Adipose tissue (tissue), 3 donors: ENCODE results near the gene PTPRM. TPM values are rescaled to one million over a fixed set of nuclear protein-coding genes. Genes with fewer than 3 reads are reported as not detected.

Experiments
- H3K27ac ChIP-seq: one replicate; pipeline ENCODE4 v1.5.1; 2013; ENCODE audit warnings: low read depth, low read length
- WGBS, 3 donors: extraction: QIAGEN DNeasy Blood & Tissue Kit; methylation state at CpG; one replicate each; pipeline ENCODE4 v1.1.7; 2013; 5-methylcytosine and 5-hydroxymethylcytosine counted together
- polyA plus RNA-seq, 3 donors: library from polyadenylated mRNA; stranded (reverse); fragments of 200-250 nt; gene quantifications; one replicate each; pipeline ENCODE4 v1.2.3, GENCODE V29; 2013
- donor health status: healthy with polysubstance abuse.
- donor health status: Bipolar disorder and iron deficiency.
- donor health status: healthy.

PTPRM gene
- polyA plus RNA-seq, 3 donors: 20.6 to 106 (median 88.9) TPM

- 37 to 76% (median 45%) methylated on average over 3 of the region's 3 CpGs for WGBS, 3 donors
- H3K27ac ChIP-seq: no peak overlapping the region
Measured at GRCh38 chr18:8290435-8290834, 723.3 kb downstream of the PTPRM start.

DNA sequence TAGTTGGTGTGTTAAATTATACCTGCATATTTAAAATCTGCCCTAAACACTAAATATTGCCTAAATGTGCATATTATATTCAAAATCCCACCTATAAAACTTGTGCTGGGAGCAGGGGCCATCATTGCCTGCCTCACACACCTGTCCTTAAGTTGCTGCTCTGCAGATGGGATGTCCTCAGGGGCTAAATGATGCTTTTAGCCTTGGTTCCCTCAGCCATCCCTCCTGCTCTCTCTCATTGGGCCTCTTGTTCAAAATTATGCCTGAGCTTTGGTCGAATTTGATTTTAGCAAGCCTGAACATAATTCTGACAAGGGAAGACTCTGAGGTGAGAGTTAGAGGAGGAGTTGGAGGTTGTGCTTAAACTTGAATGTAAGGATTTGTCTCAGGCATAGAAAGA lies 723.8 kb downstream of the PTPRM start:
- 65 to 77% (median 74%) methylated on average over 1 of the region's 1 CpG for WGBS, 3 donors
- no peak overlapping the region for H3K27ac ChIP-seq

DNA sequence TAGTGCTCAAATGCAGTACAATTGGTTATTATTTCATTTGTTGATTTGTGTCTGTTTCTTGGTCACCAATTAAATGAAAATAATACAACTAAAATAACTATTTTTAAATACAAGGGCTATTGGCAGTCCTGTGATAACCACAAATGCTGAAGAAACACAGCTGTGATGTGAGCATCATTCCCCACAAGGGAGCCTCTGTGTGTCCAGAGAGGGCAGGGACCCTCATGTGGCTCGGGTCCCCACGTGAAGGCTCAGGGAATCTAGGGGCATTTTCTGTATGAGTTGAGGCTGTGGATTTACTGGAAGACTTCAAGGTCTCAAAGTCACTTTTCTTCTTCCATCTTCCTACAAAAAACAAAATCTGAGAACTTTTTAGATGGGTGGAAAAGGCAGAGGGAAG lies 726.1 kb downstream of the PTPRM start:
- 69 to 78% (median 72%) methylated on average over 2 of the region's 2 CpGs for WGBS, 3 donors
- no peak overlapping the region for H3K27ac ChIP-seq

DNA sequence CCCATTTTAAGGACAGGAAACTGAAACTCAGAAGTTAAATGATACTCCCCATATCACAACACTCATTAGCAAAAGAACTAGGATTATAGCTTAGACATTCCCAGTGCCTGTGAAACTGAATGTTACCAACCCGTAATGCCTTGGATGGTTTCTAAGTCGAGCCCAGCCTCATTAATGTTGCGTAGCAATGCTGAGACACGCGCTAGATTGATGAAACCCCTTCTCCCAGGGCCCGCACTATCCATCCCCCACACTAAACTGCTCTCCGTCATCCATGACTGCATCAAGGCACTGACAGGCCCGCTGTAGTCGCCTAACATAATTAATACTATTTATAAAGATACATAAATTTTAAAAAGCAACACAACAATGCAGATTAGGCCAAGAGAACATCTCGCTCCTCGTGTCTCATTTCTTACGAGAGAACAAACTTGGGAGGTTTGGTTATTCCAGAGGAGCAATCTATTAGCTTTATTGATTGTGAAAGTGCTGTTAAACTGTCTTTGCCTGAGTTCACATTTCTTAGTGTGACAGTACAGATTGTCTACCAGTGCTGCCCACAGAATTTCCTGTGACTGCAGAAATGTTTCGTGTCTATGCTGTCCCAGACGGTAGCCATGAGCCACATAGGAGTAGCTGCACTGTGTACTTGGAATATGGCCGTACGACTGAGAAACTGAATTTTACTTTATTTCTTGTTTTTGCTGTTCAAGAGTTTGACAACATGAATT lies 729.9 kb downstream of the PTPRM start:
- no peak overlapping the region for H3K27ac ChIP-seq
- whole genome bisulfite sequencing, 3 donors: 85 to 93% (median 87%) methylated on average over 16 of the region's 16 CpGs

DNA sequence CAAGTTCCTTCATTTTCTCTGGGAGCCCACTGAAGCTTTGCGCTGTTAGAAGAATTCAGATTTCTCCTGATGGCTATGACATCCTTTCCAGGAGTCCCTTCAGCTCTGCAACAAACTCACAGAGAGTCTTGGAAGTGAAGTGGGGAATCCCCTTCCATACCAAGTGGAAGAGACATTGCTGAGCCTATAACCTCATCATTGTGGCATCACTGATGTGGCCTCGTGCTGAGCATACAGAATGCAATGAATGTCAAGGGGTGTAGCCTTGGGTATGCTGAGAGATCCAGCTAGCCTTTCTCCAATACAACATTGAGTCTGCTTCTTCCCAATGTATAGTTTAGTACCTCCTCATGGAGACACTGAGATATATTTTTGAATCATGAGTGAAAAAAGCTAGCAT lies 731.1 kb downstream of the PTPRM start:
- no peak overlapping the region for H3K27ac ChIP-seq
- 94 to 100% (median 100%) methylated on average over 2 of the region's 2 CpGs for WGBS, 3 donors

- H3K27ac ChIP-seq: no peak overlapping the region
- WGBS, 3 donors: 67 to 84% (median 78%) methylated on average over 8 of the region's 8 CpGs
Measured at GRCh38 chr18:8299054-8299980, 732.2 kb downstream of the PTPRM start.

DNA sequence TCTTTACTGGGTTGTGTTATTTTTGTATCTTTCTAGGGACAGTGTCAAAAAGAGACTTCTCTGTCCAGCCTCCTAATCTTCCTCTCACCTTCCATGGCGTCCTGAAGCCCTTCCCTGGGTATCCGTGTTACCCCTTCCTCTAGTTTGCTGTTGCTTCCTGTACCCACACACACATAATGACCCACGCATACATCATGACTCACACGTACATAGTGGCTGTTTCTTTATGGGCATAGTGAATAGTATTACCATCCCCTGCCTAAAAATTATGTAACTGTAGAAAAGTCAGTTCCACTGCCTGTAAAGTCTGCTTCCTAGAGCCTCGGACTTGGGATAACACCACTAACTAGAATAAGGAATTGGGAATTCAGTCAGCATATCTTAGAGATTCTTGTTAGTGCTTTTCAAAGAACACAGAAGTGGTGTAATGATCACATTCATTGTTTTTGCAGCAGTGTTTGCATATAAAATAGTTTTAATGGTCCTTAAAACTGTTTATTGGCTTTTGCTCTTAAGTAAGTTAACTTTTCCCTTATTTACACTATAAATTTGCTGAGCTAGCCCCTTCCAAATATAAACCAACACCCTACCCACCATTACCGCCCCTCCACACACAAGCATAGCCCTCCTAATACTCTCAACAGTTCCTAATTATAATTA lies 733.8 kb downstream of the PTPRM start:
- H3K27ac ChIP-seq: no peak overlapping the region
- WGBS, 3 donors: 89 to 93% (median 91%) methylated on average over 6 of the region's 6 CpGs

DNA sequence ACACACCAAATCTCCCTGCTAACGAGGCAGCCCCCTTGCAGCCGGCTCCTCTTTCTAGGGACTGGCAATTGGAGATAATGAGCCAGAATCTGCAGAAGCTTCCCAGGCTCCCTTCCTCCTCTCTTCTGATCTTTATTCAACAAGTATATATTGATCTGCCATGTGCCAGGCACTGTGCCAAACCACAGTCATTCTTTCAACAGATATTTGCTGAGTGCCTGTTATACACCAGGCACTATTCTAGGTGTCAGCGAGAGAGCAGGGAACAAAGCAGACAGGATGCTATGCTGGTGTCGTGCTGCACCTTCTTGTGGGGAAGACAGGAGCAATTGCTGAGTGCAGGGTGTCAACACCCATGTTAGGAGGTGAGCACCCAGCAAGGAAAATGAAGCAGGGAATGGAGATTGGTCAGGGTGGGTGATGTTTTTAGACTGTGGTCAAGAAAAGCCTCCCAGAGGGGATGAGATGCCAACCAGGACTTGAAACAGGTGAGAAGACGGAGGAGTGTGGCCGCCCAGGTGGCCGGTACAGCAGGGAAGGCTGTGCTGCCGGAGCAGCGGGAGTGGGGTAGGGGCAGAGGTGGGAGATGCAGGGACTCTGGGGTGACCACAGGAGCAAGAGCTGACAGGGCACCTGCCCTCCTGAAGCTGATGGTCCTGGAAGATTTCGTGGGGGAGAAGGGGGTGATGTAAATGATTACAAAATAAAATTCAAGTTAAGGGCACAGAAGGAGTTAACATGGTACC lies 734.5 kb downstream of the PTPRM start:
- 75 to 89% (median 88%) methylated on average over 10 of the region's 10 CpGs for WGBS, 3 donors
- no peak overlapping the region for H3K27ac ChIP-seq

DNA sequence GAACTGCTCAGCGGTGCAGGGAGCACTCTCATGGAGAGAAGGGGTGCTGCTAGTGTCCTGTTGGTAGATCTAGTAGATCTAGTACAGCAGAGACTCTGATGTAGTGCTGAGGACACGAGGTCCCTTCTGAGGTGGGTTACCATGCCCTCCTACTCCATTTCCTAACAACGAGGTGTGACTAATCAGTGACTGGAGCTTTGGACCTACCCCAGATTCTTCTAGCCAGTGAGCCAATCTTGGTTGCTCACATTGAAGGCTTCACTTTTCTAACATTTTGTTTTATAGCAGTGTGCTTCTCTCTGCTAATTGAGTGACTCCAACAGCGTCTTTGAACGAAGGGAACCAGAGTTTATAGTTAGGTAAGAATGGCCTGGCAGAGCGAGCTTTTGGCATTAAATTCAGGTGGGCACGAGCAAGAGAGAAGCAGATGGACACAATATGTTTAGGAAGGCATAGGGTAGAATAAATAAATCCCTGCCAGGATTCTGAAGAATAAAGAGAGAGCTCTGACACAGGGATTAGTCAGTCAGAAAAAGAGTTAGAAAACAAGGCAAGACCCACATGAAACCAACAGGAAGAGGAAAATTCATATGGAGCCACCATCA lies 736.1 kb downstream of the PTPRM start:
- 92 to 95% (median 92%) methylated on average over 7 of the region's 7 CpGs for WGBS, 3 donors
- no peak overlapping the region for H3K27ac ChIP-seq

GRCh38 chr18:8307960-8308359 lies 740.8 kb downstream of the PTPRM start:
- no peak overlapping the region for H3K27ac ChIP-seq

GRCh38 chr18:8313043-8313442 lies 745.9 kb downstream of the PTPRM start:
- WGBS, 3 donors: 89 to 94% (median 90%) methylated on average over 2 of the region's 2 CpGs
- no peak overlapping the region for H3K27ac ChIP-seq

DNA sequence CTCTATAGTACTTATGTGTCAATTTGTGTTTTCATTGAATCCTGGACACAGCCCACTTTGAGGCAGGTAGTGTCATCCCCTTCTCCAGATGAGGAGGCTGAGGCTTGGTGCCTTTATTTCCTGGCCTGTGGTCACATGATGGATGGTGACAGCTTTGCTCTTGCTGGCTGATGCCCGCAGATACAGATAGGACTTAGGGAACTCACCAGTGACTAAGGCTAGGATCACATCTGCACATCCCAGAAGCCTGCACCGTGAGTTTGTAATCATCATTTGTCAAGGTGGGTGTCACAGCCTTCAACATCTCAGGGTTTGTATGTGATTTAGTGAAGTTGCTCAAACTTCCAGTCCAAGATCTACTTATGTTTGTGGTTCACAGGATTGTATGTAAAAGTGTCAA lies 747.0 kb downstream of the PTPRM start:
- WGBS, 3 donors: 85 to 89% (median 86%) methylated on average over 2 of the region's 2 CpGs
- no peak overlapping the region for H3K27ac ChIP-seq

DNA sequence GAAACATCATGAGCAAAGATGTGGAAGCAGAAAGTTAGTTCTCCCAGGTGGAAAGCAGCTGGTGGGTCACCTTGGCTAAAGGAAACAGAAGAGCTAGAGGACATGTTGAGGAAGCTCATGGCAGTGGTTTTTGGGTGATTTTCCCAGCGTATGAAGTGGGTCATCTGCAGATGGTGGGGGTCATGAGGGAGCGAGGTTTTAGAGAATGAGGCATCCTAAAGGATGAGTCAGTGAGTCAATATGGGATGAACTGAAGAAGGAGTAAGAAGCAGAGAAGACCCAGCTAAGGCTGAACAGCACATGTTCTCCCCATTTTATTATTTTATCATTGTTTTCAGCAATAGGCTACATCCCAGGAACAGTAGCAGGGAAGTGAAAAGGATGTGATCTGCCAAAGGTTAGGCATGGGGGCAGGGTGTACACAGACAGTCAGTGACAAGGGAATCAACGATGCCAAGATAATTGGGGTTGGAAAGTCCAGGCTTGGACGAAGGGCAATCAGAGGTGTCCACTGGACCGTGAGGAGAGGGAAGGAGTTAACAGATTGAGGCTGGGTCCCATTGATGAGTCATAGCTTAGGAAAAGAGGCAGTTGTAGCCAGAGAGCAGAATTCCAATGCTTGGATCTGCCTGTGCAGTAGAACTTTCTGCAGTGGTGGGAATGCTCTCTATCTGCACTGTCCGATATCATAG lies 752.8 kb downstream of the PTPRM start:
- 76 to 90% (median 81%) methylated on average over 6 of the region's 6 CpGs for WGBS, 3 donors
- H3K27ac ChIP-seq: no peak overlapping the region

DNA sequence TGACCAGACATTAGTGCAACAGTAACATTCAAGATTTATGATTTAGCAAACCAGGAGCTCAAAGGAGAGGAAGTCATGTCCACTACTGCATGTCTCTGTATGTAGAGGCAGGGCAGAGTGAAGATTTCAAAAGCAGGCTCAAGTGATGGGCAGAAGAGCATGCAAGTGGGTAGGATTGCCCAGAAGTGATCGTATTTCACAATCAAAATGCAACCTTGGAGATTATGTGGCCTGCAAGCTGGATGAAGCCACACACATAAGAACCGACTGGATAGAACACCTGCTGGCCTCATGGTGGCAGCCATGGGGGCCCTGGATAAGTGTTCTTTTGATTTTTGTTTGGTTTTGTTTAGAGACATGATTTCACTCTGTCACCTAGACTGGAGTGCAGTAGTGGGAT lies 755.4 kb downstream of the PTPRM start:
- H3K27ac ChIP-seq: no peak overlapping the region
- 84 to 96% (median 86%) methylated on average over 2 of the region's 2 CpGs for WGBS, 3 donors

DNA sequence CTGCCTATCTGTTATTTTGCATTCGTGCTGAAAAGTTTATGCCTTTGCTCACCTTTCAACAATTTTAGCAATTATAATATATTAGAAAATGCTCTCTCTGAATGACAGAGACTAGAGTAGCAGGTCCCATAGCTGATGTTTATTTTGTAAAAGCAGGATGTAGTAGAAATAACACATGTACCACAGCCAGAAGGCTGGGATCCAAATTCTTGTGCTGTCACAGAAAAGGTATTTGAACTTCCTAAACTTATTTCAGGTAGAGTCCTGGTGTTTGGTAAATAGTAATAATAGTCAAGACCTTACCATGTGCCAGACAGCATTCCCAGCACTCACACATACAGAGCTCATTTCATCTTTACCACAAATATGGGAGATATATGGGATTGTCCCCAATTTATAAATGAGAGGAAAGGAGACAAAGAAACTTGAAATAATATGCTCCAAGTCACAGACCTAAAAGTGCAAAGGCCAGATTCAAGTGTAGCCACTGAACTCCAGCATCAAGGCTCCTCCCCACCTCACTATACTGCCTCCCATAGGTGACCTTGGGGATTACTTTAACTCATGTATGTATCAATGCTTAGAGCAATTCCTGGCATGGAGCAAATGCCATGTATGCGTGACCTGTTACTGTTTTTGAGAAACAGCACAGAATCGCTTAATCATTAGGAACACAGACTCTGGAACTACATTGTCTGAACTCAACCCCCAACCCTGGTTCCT lies 757.4 kb downstream of the PTPRM start:
- 91 to 93% (median 93%) methylated on average over 3 of the region's 3 CpGs for WGBS, 3 donors
- H3K27ac ChIP-seq: no peak overlapping the region

DNA sequence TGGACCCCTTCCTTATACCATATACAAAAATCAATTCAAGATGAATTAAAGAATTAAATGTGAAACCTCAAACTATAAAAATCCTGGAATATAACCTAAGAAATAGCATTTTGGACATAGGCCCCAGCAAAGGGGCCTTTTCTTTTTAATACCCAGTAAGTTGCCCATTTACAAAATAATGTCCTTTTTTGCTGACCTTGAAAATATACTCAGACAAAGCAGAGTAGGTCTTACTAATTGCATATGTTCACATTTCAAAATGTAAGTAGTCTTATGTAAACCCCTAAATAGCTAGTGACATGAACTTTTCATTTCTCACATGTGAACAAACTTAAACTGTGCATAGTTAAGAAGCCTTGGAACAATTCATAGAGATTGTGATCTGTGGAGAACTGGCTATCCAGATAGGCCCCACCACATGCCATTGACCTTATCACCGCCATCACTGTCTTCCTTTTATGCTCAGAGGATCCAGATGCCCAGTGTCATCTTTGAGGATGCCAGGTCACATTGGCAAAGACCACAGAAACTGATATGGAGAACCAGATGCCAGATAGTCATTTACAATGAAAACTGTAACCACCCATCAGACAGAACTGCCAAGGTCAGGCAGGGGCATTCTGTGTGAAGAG lies 759.8 kb downstream of the PTPRM start:
- H3K27ac ChIP-seq: no peak overlapping the region
- 92 to 97% (median 95%) methylated on average over 1 of the region's 1 CpG for WGBS, 3 donors

- 37 to 69% (median 38%) methylated on average over 2 of the region's 2 CpGs for WGBS, 3 donors
- no peak overlapping the region for H3K27ac ChIP-seq
Measured at GRCh38 chr18:8328126-8328525, 761.0 kb downstream of the PTPRM start.
